Measurements from ENCODE around the gene OLFML2A. TPM values are rescaled to one million over a fixed set of nuclear protein-coding genes. Genes with fewer than 3 reads are reported as not detected.

The OLFML2A gene
- total RNA-seq, 1 donor, result 13.7 TPM

- no peak for TF ChIP-seq CTCF (IDR thresholded peaks at IDR 0.05; ENCODE audit: insufficient read depth, low read length)
- no peak for DNase-seq (ENCODE audit: low read depth)
- no peak overlapping the region for H3K4me3 ChIP-seq (ENCODE audit: low read depth, low read length)
These were observed 17.6 kb upstream of the OLFML2A start for GRCh38 chr9:124759327-124759726.

DNA sequence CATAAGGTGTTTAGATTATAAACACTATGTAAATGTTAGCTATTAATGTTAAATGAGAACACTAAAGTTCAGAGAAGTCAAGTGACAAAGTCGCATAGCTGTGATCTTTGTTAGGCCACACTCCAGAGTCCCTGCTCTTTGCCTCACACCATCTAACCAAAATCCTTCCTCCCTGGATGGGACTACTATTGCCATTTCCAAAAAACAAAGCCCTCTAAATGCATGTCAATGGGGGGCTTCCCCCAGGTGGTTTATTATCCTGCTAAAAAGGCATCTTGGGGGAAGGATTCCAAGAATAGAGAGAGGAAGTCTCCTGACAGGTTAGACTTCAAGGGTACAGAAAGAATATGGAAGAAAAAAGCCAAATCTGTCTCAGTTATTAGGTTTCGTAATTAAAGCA lies 16.2 kb upstream of the OLFML2A start:
- DNase-seq (ENCODE audit: low read depth), result no peak
- no peak for TF ChIP-seq CTCF (IDR thresholded peaks at IDR 0.05; ENCODE audit: insufficient read depth, low read length)

GRCh38 chr9:124761196-124761595 lies 15.7 kb upstream of the OLFML2A start:
- no peak for DNase-seq (ENCODE audit: low read depth)
- TF ChIP-seq CTCF (IDR thresholded peaks at IDR 0.05; ENCODE audit: insufficient read depth, low read length), result no peak

More for the DNA sequence above, 16.2 kb upstream of the OLFML2A start:
- H3K4me3 ChIP-seq (ENCODE audit: low read depth, low read length), result no peak overlapping the region

GRCh38 chr9:124761710-124762109 lies 15.2 kb upstream of the OLFML2A start:
- H3K4me3 ChIP-seq (ENCODE audit: low read depth, low read length), result no peak overlapping the region
- no peak for DNase-seq (ENCODE audit: low read depth)
- TF ChIP-seq CTCF (IDR thresholded peaks at IDR 0.05; ENCODE audit: insufficient read depth, low read length), result no peak

More at GRCh38 chr9:124761196-124761595, 15.7 kb upstream of the OLFML2A start:
- no peak overlapping the region for H3K4me3 ChIP-seq (ENCODE audit: low read depth, low read length)

- no peak for TF ChIP-seq CTCF (IDR thresholded peaks at IDR 0.05; ENCODE audit: insufficient read depth, low read length)
- H3K4me3 ChIP-seq (ENCODE audit: low read depth, low read length), result no peak overlapping the region
- DNase-seq (ENCODE audit: low read depth), result no peak
These were observed 14.3 kb upstream of the OLFML2A start for GRCh38 chr9:124762633-124763032.

GRCh38 chr9:124764774-124765438 lies 12.0 kb upstream of the OLFML2A start:
- H3K4me3 ChIP-seq (ENCODE audit: low read depth, low read length), result no peak overlapping the region
- peak; percentile 39 for DNase-seq (ENCODE audit: low read depth)
- TF ChIP-seq CTCF (IDR thresholded peaks at IDR 0.05; ENCODE audit: insufficient read depth, low read length), result peak; percentile 30

GRCh38 chr9:124765439-124765835 lies 11.5 kb upstream of the OLFML2A start:
- TF ChIP-seq CTCF (IDR thresholded peaks at IDR 0.05; ENCODE audit: insufficient read depth, low read length), result no peak
- DNase-seq (ENCODE audit: low read depth), result no peak
- H3K4me3 ChIP-seq (ENCODE audit: low read depth, low read length), result no peak overlapping the region

Measured in fibroblast of the aortic adventitia (primary cell).